Stomach (tissue), 9 donors: ENCODE results near the gene WDR72. TPM values are rescaled to one million over a fixed set of nuclear protein-coding genes. Genes with fewer than 3 reads are reported as not detected.

Experiments used
- DNase-seq, 2 donors: peaks; one replicate each; pipeline versions ENCODE4 v3.0.0 to v3.0.0-alpha.2; 2013 to 2019
- H3K27ac ChIP-seq, 5 donors: fragments of 200-600 bp in 4 of 5; sonication (generic) in 4 of 5; one replicate each; pipeline ENCODE4 v1.5.1; 2013 to 2019; ENCODE audit warnings: mild to moderate bottlenecking in 1 of 5, moderate library complexity in 1 of 5
- H3K27me3 ChIP-seq, 3 donors: fragments of 200-600 bp; sonication (generic); one replicate each; pipeline ENCODE4 v1.5.1; 2017 to 2019; ENCODE audit warnings: mixed run types in 1 of 3
- H3K36me3 ChIP-seq, 4 donors: fragments of 200-600 bp; sonication (generic); 1 replicate in 3 of 4; 2 replicates in 1 of 4; pipeline ENCODE4 v1.5.1; 2016 to 2019
- H3K4me1 ChIP-seq, 4 donors: fragments of 200-600 bp; sonication (generic); one replicate each; pipeline ENCODE4 v1.5.1; 2016 to 2019
- H3K4me3 ChIP-seq, 4 donors: fragments of 200-600 bp; sonication (generic) in 3 of 4; one replicate each; pipeline ENCODE4 v1.5.1; 2016 to 2019; ENCODE audit warnings: mild to moderate bottlenecking in 1 of 4
- H3K9me3 ChIP-seq, 4 donors: fragments of 200-600 bp; sonication (generic); one replicate each; pipeline ENCODE4 v1.5.1; 2016 to 2019
- EP300 ChIP-seq: sonication (generic); formaldehyde crosslinking; IDR thresholded peaks from one replicate; pipeline ENCODE4 v1.6.1; 2017; ENCODE audit warnings: antibody characterized with exemption
- POLR2A ChIP-seq, 4 donors: fragments of 450-650 bp; IDR thresholded peaks; one replicate each; pipeline ENCODE4 v1.6.1; 2016; ENCODE audit warnings: antibody characterized with exemption in 4 of 4, control low read depth in 2 of 4, mild to moderate bottlenecking in 1 of 4, moderate library complexity in 1 of 4
- POLR2AphosphoS5 ChIP-seq, 3 donors: sonication (generic); formaldehyde crosslinking; IDR thresholded peaks; one replicate each; pipeline ENCODE4 v1.6.1; 2016; ENCODE audit warnings: antibody characterized with exemption in 3 of 3
- WGBS, 5 donors: extraction: QIAGEN DNeasy Blood & Tissue Kit in 3 of 5; methylation state at CpG; one replicate each; pipeline versions ENCODE4 v1.1.5 to v1.1.7; 2013 to 2018; 5-methylcytosine and 5-hydroxymethylcytosine counted together
- intact Hi-C: fragments of 100-400 bp; cut with DNase I; formaldehyde crosslinking; loops from one replicate; pipeline ENCODE4 v1.15.1; 2023; ENCODE audit warnings: low total_unique reads
- polyA plus RNA-seq, 3 donors: library from polyadenylated mRNA; stranded (reverse); fragments of 200-250 nt; gene quantifications; one replicate each; pipeline ENCODE4 v1.2.3, GENCODE V29; 2013
- total RNA-seq, 5 donors: library from RNA; depleted of rRNA; stranded (reverse); fragments of >200 nt; gene quantifications; one replicate each; pipeline versions ENCODE4 v1.1.0 to v1.2.3, GENCODE V29; 2014 to 2016
- TF ChIP-seq, protein P1 (sequence below), 7 experiments: fragments of 450-650 bp in 4 of 7; fragments of 200-600 bp in 3 of 7; sonication (generic) in 3 of 7; IDR thresholded peaks; one replicate each; pipeline ENCODE4 v1.5.1; 2016 to 2019; ENCODE audit warnings: antibody characterized with exemption in 7 of 7, control low read depth in 2 of 7, mild to moderate bottlenecking in 1 of 7
- donor health status: healthy with polysubstance abuse.
- donor health status: Bipolar disorder and iron deficiency.
- donor health status: healthy.

The WDR72 gene
- total and polyA plus RNA-seq, 8 donors = under 0.01 to 0.61 (median 0.41) TPM; not detected in 2

DNA sequence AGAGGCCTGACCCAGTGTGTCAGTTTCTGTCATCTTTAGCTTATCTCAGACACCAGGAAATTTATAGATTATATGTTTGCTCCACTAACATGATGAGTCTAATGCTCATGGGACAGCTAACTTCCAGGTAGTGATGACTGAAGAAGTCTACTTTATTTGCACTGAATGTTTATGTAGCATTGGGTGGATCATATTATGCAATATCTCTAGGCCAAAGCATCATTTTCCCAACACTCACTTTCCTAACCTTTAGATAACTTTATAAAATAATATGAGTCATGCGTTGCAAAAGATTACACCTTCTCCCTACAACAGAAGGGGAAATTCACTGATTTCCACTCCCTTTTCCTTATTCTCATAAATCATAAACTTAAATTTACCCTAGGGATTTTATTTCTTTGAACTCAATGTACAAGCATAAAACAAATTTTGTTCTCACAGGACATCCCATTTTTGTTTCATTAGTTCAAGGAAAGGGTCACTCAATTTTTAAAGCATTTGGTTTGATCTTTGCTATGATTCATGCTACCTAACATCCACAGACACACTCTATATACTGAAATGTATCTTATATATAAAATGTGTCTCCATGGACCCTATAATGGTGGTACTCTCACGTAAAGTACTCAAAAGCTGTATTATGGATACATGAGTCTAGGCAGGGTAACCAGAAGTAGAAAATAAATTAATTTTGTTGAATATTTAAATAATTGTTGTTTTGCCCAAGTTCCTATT is 225.2 kb downstream of the WDR72 start:
- WGBS, 5 donors = 69 to 79% (median 76%) methylated on average over 2 of the region's 2 CpGs
- H3K27me3 ChIP-seq = no peaks in the 10 kb centered on the region
- intact Hi-C loops = no loop called here
- no peaks in the 10 kb centered on the region for H3K9me3 ChIP-seq
- H3K4me1 ChIP-seq = no peaks in the 10 kb centered on the region
- no peak overlapping the region for H3K4me3 ChIP-seq
- no peaks in the 10 kb centered on the region for H3K36me3 ChIP-seq
- no peak for DNase-seq
- no peak overlapping the region for H3K27ac ChIP-seq
- TF ChIP-seq EP300 (no peak), POLR2AphosphoS5 (IDR thresholded peaks at IDR 0.05) (no peak), POLR2A (IDR thresholded peaks at IDR 0.05) (no peak)
- TF ChIP-seq, protein P1, sequence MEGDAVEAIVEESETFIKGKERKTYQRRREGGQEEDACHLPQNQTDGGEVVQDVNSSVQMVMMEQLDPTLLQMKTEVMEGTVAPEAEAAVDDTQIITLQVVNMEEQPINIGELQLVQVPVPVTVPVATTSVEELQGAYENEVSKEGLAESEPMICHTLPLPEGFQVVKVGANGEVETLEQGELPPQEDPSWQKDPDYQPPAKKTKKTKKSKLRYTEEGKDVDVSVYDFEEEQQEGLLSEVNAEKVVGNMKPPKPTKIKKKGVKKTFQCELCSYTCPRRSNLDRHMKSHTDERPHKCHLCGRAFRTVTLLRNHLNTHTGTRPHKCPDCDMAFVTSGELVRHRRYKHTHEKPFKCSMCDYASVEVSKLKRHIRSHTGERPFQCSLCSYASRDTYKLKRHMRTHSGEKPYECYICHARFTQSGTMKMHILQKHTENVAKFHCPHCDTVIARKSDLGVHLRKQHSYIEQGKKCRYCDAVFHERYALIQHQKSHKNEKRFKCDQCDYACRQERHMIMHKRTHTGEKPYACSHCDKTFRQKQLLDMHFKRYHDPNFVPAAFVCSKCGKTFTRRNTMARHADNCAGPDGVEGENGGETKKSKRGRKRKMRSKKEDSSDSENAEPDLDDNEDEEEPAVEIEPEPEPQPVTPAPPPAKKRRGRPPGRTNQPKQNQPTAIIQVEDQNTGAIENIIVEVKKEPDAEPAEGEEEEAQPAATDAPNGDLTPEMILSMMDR (IDR thresholded peaks at IDR 0.05) = no peak

DNA sequence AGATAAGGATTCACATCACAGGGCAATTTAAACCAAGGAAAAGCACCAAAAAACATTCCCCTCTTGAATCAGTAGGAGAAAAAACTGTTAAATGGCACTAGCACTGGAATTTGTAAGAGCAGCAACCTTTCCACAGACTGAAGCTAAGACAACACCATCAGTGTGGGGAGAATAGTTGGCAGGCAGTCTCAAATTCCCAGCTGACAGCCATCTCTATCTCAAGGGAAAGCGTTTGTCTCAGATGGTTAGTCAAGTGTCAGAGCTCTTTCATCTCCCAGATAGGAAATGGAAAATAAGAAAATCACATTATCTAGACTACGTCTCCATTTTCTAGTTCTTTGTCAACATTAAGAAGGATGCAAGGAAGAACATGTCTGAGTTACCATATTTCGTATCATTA is 228.7 kb downstream of the WDR72 start:
- 58 to 69% (median 67%) methylated on average over 3 of the region's 3 CpGs for WGBS, 5 donors
- Histone ChIP-seq H3K9me3 (no peaks in the 10 kb centered on the region), H3K4me1 (no peaks in the 10 kb centered on the region), H3K27ac (no peak overlapping the region), H3K36me3 (no peaks in the 10 kb centered on the region), H3K4me3 (no peak overlapping the region), H3K27me3 (no peaks in the 10 kb centered on the region)
- no peak for DNase-seq
- intact Hi-C loops = no loop called here
- TF ChIP-seq EP300 (no peak), POLR2A (IDR thresholded peaks at IDR 0.05) (no peak), POLR2AphosphoS5 (IDR thresholded peaks at IDR 0.05) (no peak)
- TF ChIP-seq, protein P1 (IDR thresholded peaks at IDR 0.05) = no peak

DNA sequence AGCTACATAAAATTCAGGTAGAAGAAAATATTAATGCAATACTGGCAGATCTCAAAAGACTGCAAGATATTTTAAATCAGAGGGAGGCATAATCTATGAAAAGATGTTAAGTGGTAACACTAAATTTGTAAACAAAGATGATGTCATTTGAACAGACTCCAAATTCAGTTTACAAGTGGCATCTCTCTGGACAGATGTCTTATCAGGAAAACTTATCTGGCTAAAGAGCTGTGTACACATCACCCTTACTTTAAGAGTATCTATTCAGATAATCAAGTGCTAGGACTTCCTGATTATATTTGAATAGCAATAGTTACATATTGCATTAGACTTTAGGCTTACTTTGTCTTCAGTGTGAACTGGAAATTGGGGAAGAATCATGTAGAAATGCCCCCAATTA is 231.5 kb downstream of the WDR72 start:
- TF ChIP-seq EP300 (no peak), POLR2AphosphoS5 (IDR thresholded peaks at IDR 0.05) (no peak), POLR2A (IDR thresholded peaks at IDR 0.05) (no peak)
- TF ChIP-seq, protein P1 (IDR thresholded peaks at IDR 0.05) = no peak
- no peak overlapping the region for H3K4me3 ChIP-seq
- no peaks in the 10 kb centered on the region for H3K36me3 ChIP-seq
- no peaks in the 10 kb centered on the region for H3K4me1 ChIP-seq
- no peak overlapping the region for H3K27ac ChIP-seq
- no peak for DNase-seq
- H3K27me3 ChIP-seq = no peaks in the 10 kb centered on the region
- intact Hi-C loops = no loop called here
- no peaks in the 10 kb centered on the region for H3K9me3 ChIP-seq

DNA sequence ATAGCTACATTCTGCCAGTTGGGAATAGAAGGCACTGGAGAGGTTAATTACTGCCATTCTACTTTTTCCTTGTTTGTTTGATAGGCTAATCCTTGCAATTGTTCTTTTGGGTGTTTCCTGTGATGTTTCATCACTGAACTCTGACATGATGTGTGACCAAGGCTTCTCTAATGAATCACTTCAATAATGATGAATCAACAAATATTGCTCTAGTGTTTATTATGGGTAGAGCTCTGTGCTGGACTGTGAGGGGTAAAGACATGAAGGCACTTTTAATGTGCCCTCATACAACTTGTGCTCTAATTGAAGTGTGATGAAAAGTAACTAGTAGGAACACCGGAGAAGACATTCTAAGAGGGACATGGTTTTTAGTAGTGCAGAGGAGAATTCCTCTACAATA is 233.6 kb downstream of the WDR72 start:
- 0 to 65% (median 44%) methylated on average over 1 of the region's 1 CpG for WGBS, 5 donors
- Histone ChIP-seq H3K27ac (no peak overlapping the region), H3K4me1 (no peaks in the 10 kb centered on the region), H3K4me3 (no peak overlapping the region), H3K27me3 (no peaks in the 10 kb centered on the region), H3K36me3 (no peaks in the 10 kb centered on the region), H3K9me3 (no peaks in the 10 kb centered on the region)
- intact Hi-C loops = no loop called here
- no peak for DNase-seq
- TF ChIP-seq, protein P1 (IDR thresholded peaks at IDR 0.05) = no peak
- TF ChIP-seq POLR2A (IDR thresholded peaks at IDR 0.05) (no peak), EP300 (no peak), POLR2AphosphoS5 (IDR thresholded peaks at IDR 0.05) (no peak)
